ENCODE data around the gene NIPSNAP2. TPM values are rescaled to one million over a fixed set of nuclear protein-coding genes. Genes with fewer than 3 reads are reported as not detected.
"Not testable (repeated sequence)": the region's sequence is repeated elsewhere in the genome, so short reads cannot be mapped to it uniquely, and the experiment has no call there.

Gene NIPSNAP2
- total RNA-seq, 1 donor from 2014 or later: 36.2 TPM

DNA sequence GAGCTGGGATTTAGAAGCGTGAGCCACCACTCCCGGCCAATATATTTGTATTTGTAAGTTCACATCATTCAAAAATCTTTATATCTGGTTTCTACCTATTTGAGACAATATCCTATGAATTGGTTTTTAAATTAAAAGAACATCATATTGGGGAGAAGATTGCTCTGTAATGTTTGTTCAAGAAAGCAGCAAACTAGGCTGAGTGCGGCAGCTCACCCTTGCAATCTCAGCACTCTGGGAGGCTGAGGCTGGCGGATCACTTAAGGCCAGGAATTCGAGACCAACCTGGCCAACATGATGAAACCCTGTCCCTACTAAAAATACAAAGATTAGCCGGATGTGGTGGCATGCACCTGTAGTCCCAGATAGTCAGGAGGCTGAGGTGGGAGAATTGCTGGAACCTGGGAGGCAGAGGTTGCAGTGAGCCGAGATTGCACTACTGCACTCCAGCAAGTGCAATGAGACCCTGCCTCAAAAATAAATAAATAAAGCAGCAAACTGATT, 9.4 kb downstream of the NIPSNAP2 start:
- intact Hi-C loops (cut with micrococcal nuclease): no loop called here

DNA sequence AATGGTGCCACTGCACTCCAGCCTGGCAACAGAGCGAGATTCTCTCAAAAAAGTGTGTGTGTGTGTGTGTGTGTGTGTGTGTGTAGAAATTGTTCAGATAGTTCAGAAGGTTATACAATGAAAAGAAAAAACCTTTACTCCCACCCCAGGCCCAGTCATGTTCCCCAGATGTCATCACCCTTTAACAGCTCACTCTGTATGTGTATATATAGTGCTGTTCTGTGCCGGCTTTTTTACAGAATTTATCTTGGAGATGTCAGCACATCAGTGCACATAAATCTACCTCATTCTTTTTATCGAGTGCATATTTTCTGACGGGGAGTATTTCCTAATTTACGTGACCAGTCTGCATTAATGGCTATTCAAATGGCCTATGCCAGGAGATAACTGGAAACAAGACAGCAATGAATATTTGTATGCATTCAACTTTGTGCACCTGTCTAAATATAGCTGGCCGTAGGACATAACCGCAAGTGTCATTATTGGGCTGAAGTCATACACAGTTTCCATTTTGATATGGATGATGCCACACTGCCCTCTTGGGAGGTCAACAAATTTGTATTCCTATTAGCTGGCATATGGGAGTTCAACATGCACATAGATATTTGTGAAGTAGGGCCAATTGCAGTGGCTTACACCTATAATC, 11.7 kb downstream of the NIPSNAP2 start:
- intact Hi-C loops (cut with micrococcal nuclease): no loop called here

- intact Hi-C loops (cut with micrococcal nuclease): no loop called here
Measured at GRCh38 chr7:55977831-55978230, 13.4 kb downstream of the NIPSNAP2 start.

- intact Hi-C loops (cut with micrococcal nuclease): no loop called here
Measured at GRCh38 chr7:55980266-55980665, 15.9 kb downstream of the NIPSNAP2 start.

- intact Hi-C loops (cut with micrococcal nuclease): no loop called here
Measured at GRCh38 chr7:55983537-55983936, 19.2 kb downstream of the NIPSNAP2 start.

DNA sequence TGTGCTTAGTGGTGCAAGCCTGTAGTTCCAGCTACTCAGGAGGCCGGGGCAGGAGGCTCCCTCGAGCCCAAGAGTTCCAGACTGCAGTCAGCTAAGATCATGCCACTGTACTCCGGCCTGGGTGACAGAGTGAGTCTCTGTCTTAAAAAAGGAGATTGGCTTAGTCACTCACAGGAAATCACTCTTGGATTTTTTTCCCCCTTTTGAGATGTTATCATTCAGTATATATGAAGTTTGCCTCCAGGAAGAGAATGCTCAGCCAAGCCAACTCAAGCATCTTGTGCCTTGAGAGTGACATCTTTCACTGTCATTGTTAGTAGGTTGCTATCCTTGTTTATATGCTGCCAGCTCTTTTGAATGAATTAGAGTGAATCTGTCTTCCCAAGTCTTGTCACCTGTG, 28.0 kb downstream of the NIPSNAP2 start:
- intact Hi-C loops (cut with micrococcal nuclease): no loop called here

- intact Hi-C loops (cut with micrococcal nuclease): no loop called here
Measured at GRCh38 chr7:55996856-55997500, 32.6 kb downstream of the NIPSNAP2 start.

GRCh38 chr7:56003749-56004148, 39.4 kb downstream of the NIPSNAP2 start:
- intact Hi-C loops (cut with micrococcal nuclease): loop anchor here (1.0 kb wide), 1 partner anchor 71 kb away; no protein-coding TSS in a partner anchor

DNA sequence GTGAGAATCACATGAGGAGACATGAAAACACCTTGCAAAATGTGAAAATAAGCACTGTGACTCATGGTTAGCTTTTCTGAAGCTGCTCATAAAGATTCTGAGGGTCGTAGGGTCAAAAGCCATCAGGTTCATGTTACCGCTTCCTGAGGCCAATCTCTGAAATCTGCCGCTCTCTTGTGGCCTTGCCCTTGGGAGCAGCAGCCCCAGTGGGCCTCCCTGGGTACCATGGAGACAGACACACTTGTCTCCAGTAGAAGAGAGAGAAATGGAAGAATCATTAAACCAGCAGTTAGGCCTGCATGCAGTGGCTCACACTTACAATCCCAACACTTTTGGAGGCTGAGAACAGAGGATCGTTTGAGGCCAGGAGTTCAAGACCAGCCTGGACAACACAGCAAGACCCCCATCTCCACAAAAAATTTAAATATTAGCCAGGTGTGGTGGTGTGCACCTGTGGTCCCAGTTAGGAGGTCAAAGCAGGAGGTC, 42.8 kb downstream of the NIPSNAP2 start:
- intact Hi-C loops (cut with micrococcal nuclease): no loop called here

GRCh38 chr7:56007891-56008290, 43.5 kb downstream of the NIPSNAP2 start:
- intact Hi-C loops (cut with micrococcal nuclease): no loop called here

DNA sequence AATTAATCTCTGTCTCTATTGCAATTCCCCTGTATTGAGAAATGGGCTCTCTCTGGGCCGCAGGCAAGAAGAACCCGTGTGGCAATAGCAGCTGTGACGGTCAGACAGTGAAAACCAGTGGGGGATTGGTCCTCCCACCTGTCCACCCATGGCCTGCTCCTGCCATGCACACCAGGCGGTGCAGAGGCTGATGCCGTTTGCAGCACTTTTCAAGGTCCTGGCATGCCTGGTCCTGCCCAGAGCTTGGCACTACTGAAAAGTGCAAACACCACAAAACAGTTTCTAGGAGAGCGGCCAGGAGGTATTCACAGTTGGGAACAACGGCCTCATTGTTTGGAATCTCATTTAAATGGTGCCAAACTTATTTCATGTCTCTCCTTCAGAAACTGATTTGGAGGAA, 45.3 kb downstream of the NIPSNAP2 start:
- intact Hi-C loops (cut with micrococcal nuclease): no loop called here

DNA sequence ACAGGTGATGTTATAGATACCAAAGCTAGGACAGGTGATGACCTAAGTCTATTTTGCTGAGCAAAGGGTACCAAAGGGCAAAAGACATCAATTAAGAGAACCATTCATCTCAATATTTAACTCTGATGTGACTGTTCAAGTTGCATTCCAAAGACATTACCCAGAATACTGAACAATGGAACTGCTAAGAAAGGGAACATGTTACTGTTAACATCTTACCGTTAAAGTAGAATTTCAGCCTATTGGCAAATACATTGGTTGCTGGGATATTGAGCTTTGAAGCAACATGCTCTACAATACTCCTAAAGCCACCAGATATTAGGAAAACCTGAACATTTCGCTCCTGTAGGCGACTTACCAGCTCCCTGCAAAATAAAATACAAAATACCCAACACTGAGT, 52.6 kb downstream of the NIPSNAP2 start:
- intact Hi-C loops (cut with micrococcal nuclease): not testable (repeated sequence)

DNA sequence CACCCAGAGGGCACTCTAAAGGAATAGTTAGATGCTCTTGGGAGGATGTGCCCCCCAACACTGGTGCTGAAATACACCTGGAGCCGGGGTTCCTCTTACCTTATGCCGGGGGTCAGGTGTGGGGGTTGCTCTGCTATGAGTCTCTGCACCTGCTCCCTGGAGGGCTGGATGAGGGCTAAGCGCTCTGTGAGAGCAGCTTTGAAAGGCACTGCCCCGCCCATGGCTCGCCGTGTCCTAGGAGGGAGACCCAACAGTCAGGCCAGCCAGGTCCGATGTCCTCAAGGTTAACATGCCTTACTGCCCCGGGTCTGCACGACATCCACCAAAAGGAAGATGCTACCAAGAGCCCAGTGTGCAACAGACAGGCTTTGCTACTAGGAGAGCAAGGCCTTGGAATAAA, 55.1 kb downstream of the NIPSNAP2 start:
- intact Hi-C loops (cut with micrococcal nuclease): no loop called here

GRCh38 chr7:56023500-56023899, 59.1 kb downstream of the NIPSNAP2 start:
- intact Hi-C loops (cut with micrococcal nuclease): no loop called here

DNA sequence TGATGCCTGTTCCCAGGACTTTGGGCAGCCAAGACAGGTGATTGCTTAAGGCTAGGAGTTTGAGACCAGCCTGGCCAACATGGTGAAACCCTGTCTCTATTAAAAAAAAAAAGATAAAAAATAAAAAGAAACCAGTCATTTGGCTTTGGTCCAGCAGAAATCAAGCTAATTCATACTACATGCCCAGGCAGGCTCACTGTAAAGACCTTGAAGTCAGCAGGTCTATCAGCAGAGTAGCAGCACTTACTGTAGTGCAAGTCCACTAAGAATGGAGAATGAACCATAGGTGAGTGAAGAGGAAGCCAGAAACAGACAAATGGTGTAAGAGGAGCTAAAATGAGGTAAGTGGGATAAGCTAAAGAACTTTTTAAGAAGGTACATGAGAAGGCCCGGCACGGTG, 62.2 kb downstream of the NIPSNAP2 start:
- intact Hi-C loops (cut with micrococcal nuclease): no loop called here

DNA sequence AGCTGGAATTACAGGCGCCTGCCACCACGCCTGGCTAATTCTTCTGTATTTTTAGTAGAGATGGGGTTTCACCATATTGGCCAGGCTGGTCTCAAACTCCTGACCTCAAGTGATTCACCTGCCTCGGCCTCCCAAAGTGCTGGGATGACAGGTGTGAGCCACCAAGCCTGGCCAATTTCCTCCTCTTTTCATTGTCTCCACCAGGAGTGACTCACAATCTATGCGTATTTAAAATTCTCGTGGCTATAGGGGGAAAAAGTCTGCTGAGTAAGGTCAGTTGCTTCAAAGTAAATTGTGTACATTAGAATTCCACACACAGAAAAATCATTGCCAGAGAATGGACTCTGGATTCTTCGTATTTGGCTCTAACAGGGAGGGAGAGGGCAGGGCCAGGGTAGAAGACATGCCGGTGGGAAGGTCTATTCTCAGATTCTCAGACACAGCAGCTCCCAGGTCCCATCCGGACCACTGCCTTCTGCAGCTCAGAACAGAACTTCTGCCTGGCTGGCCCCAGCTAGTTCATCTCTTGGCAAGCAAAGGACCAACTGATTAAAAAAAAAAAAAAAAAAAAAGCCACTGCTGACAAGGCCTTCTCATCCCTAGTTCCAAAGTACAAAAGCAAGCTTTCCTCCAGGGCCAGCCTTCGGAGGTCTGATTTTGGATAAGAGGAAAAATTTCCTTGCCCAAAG, 64.7 kb downstream of the NIPSNAP2 start:
- intact Hi-C loops (cut with micrococcal nuclease): no loop called here

DNA sequence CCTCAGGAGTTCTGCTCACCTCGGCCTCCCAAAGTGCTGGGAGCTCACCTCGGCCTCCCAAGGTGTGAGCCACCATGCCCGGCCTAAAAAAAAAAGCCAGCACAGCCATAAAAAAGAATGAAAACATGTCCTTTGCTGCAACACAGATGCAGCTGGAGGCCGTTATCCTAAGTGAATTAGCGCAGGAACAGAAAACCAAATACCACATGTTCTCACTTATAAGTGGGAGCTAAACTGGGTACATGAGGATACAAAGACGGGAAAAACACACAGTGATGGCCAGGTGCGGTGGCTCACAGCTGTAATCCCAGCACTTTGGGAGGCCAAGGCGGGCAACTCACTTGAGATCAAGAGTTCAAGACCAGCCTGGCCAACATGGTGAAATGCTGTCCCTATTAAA, 66.0 kb downstream of the NIPSNAP2 start:
- intact Hi-C loops (cut with micrococcal nuclease): no loop called here

GRCh38 chr7:56031556-56031955, 67.2 kb downstream of the NIPSNAP2 start:
- intact Hi-C loops (cut with micrococcal nuclease): not testable (repeated sequence)

- intact Hi-C loops (cut with micrococcal nuclease): not testable (repeated sequence)
Measured at GRCh38 chr7:56032578-56032977, 68.2 kb downstream of the NIPSNAP2 start.

DNA sequence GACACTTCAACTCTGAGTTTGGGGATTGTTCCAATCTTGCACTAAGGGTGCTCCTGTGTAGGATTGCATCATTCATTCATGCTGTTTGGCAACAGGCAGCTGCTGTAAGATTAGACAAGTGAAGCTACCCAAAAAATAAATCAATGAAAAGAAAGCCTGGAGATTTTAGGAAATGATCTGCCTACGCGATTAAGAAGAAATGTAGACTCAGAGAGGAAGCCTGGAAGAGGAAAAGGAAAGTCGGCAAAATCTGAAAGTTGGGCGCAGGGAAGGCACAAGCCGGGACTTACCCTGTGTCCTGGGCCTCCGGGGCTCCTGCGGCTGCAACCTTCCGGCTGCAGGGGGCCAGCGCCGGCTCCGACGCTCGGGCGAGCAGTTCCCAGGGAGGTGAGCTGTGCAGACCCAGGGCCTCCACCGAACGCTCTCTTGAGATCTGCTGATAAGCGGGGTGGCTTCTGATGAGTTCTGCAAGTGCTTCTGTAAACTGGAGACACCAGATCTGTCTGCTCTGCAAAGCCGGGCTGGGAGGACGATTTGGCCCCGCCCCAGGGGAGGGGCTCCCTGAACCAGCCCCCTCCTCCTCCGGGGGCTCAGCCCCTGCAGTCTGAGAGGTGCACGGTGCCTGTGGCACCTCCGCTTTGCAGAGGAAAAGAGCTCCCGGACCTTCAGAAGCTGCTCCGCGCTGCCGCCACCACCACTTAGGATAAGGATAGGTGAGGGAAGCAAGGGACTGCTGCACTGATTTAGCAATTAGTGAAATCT, 69.5 kb downstream of the NIPSNAP2 start:
- intact Hi-C loops (cut with micrococcal nuclease): loop anchor here (1.0 kb wide), 2 partner anchors 17 to 30 kb away; partner anchors contain the start of genes CCT6A, PSPH and SUMF2

DNA sequence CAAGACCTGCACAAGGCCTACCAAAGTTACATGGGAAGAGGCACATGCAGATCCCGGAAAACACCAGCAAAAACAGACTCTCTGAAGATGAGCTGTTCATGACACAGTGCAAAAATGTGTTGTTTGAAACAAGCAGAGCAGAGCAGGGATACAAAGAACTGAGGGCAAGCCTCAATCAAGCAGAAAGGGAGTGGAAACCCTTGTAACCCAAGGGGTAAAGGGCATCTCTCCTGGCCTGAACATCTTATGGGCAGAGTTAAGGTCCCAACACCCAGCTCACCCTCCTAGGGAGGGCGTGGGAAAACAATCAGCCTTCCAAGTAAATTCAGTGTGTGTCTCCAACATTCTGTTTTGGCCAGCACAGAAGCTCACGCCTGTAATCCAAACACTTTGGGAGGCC, 76.3 kb downstream of the NIPSNAP2 start:
- intact Hi-C loops (cut with micrococcal nuclease): no loop called here

Data from T-helper 2 cell treated with Interferon-gamma antibody and Interleukin-4, amounts not matched to agents 100 ng/mL and 5 ng/mL, for 36 hours (primary cell).